ENCODE data around the gene RIOX2. TPM values are rescaled to one million over a fixed set of nuclear protein-coding genes. Genes with fewer than 3 reads are reported as not detected.

The RIOX2 gene
- total and polyA plus RNA-seq, 2 of the 13 experiments (the other 11 are each of a cell fraction or from before 2014, with no cell fraction given): 19.9 to 43.3 TPM

- TF ChIP-seq ZBTB40 (IDR thresholded peaks at IDR 0.05) (no peak), ZBTB40 (CRISPR knock-in tag; IDR thresholded peaks at IDR 0.05) (no peak), ZNF777 (CRISPR knock-in tag; IDR thresholded peaks at IDR 0.05) (no peak), ZNF749 (CRISPR knock-in tag; IDR thresholded peaks at IDR 0.05; ENCODE audit: borderline replicate concordance) (no peak), IRF9 (CRISPR knock-in tag; IDR thresholded peaks at IDR 0.05; ENCODE audit: borderline replicate concordance) (no peak), ZSCAN21 (CRISPR knock-in tag; IDR thresholded peaks at IDR 0.05; ENCODE audit: borderline replicate concordance) (0 out of 2 replicates have a peak, but pooled peaks have one; percentile 53), HOXD1 (CRISPR knock-in tag; IDR thresholded peaks at IDR 0.05) (0 out of 2 replicates have a peak, but pooled peaks have one; percentile 54), FOSL2 (CRISPR knock-in tag; IDR thresholded peaks at IDR 0.05) (peak; percentile 36; the same call in 1 of the 2 replicates), ZFAT (CRISPR knock-in tag; conservative IDR thresholded peaks at IDR 0.05) (no peak), ZNF776 (CRISPR knock-in tag; IDR thresholded peaks at IDR 0.05) (no peak), AHDC1 (CRISPR knock-in tag; IDR thresholded peaks at IDR 0.05; ENCODE audit: borderline replicate concordance) (no peak)
Measured at GRCh38 chr3:98010194-98010882, 38.1 kb upstream of the RIOX2 start (continued).

All from HepG2 (cell line).